Chondrocyte (in vitro differentiated cells): ENCODE measurements around the gene ADGRE1. TPM values are rescaled to one million over a fixed set of nuclear protein-coding genes. Genes with fewer than 3 reads are reported as not detected.

Experiments
- DNase-seq: peaks from one replicate; pipeline ENCODE4 v3.0.0; 2021; ENCODE audit warnings: mixed read lengths, low spot score
- H3K27ac Mint-ChIP-seq: one replicate; pipeline ENCODE4 v1.8.0; 2021; ENCODE audit warnings: mild to moderate bottlenecking, moderate library complexity, mixed read lengths; ENCODE audit not compliant: unreplicated experiment
- H3K27me3 Mint-ChIP-seq: 2 replicates; pipeline ENCODE4 v1.8.0; 2021; ENCODE audit warnings: low read depth, mixed read lengths
- H3K36me3 Mint-ChIP-seq: 2 replicates; pipeline ENCODE4 v1.8.0; 2021; ENCODE audit warnings: low read depth, mixed read lengths
- H3K4me1 Mint-ChIP-seq: 2 replicates; pipeline ENCODE4 v1.8.0; 2021; ENCODE audit warnings: low read depth, mild to moderate bottlenecking, mixed read lengths
- H3K4me3 Mint-ChIP-seq: one replicate; pipeline ENCODE4 v1.8.0; 2021; ENCODE audit warnings: mild to moderate bottlenecking, moderate library complexity, mixed read lengths; ENCODE audit not compliant: unreplicated experiment
- H3K9me3 Mint-ChIP-seq: 2 replicates; pipeline ENCODE4 v1.8.0; 2021; ENCODE audit warnings: low read depth, mixed read lengths
- total RNA-seq: library from RNA; stranded (reverse); gene quantifications from 3 replicates; pipeline ENCODE4 v1.2.1, GENCODE V29; 2021
- TF ChIP-seq, protein P1 (sequence below): fragments of 200-600 bp; sonication (generic); IDR thresholded peaks from 2 replicates; pipeline ENCODE4 v1.5.0; 2021; ENCODE audit warnings: antibody characterized with exemption, mild to moderate bottlenecking, moderate library complexity

Gene ADGRE1
- total RNA-seq, 1 donor from 2014 or later = not detected

DNA sequence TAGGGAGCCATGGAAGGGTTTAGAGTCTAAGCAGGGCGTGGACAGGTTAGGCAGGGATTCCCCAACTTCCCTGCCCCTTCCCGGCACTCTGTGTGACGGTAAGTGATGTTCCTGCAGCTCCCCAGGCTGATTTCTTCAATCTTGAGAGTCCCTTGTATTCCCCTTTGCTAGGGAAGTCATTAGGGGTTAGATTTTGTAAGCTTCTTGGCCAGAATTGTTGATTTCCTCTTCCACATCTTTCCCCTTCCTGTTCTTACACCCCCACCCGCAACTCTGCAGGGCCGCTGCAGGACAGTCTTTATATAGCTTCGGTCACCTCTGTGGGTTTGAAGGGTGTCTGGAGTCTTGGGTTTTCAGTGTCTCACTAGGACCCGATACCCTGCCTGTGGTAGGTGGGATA is 10.6 kb upstream of the ADGRE1 start:
- TF ChIP-seq, protein P1, sequence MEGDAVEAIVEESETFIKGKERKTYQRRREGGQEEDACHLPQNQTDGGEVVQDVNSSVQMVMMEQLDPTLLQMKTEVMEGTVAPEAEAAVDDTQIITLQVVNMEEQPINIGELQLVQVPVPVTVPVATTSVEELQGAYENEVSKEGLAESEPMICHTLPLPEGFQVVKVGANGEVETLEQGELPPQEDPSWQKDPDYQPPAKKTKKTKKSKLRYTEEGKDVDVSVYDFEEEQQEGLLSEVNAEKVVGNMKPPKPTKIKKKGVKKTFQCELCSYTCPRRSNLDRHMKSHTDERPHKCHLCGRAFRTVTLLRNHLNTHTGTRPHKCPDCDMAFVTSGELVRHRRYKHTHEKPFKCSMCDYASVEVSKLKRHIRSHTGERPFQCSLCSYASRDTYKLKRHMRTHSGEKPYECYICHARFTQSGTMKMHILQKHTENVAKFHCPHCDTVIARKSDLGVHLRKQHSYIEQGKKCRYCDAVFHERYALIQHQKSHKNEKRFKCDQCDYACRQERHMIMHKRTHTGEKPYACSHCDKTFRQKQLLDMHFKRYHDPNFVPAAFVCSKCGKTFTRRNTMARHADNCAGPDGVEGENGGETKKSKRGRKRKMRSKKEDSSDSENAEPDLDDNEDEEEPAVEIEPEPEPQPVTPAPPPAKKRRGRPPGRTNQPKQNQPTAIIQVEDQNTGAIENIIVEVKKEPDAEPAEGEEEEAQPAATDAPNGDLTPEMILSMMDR = no peak
- Mint-ChIP-seq H3K9me3 (peaks cover 9% of the 10 kb centered on the region), H3K27ac (no peak overlapping the region), H3K27me3 (peaks cover 17% of the 10 kb centered on the region), H3K36me3 (peaks cover 1% of the 10 kb centered on the region), H3K4me1 (no peaks in the 10 kb centered on the region), H3K4me3 (no peak overlapping the region)
- no peak for DNase-seq

DNA sequence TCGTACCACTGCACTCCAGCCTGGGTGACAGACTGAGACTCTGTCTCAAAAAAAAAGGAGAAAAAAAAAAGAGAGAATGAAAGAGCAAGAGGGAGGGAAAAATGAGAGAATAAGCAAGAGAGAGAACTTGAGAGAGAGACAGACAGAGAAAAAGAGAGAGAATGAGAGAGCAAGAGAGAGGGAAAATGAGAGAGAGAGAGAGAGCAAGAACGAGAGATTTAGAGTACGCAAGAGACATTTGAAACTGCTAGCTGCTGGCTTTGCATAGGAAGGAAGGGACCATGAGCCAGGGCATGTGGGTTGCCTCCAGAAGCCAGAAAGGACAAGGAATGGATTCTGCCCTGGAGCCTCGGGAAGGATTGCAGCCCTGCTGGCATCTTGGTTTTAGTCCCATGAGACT is 9.6 kb upstream of the ADGRE1 start:
- H3K4me1 Mint-ChIP-seq = no peaks in the 10 kb centered on the region
- H3K27ac Mint-ChIP-seq = no peak overlapping the region
- peaks cover 20% of the 10 kb centered on the region for H3K27me3 Mint-ChIP-seq
- peaks cover 4% of the 10 kb centered on the region for H3K9me3 Mint-ChIP-seq
- no peak for DNase-seq
- TF ChIP-seq, protein P1 = no peak
- H3K4me3 Mint-ChIP-seq = no peak overlapping the region
- H3K36me3 Mint-ChIP-seq = peaks cover 1% of the 10 kb centered on the region

DNA sequence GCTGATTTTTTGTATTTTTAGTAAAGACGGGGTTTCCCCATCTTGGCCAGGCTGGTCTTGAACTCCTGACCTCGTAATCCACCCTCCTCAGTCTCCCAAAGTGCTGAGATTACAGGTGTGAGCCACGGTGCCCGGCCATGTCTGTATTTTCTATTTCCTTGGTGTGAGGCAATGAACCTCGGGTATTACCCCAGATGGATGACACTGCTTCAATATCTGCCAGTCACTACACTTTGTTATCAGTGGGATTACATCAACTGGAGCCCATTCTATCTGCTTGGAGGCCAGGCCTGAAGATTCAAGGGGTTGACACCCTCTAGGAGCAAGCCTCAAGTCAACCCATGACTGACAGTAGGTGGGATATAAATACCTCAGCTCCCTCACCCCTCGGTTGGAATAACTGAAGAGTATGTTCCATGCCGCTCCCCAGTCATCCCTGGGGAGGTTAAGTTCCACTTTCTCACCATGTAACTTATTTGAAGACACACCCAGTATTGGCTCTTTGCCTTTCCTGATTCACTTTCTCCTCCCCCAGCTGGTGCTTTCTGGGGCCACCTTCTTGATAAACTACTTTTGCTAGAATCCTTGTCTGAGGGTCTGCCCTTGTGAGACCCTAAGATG is 992 bp upstream of the ADGRE1 start:
- no peak for DNase-seq
- no peak overlapping the region for H3K27ac Mint-ChIP-seq
- H3K9me3 Mint-ChIP-seq = peaks cover 13% of the 10 kb centered on the region
- no peaks in the 10 kb centered on the region for H3K4me1 Mint-ChIP-seq
- peaks cover 6% of the 10 kb centered on the region for H3K27me3 Mint-ChIP-seq
- H3K36me3 Mint-ChIP-seq = peaks cover 3% of the 10 kb centered on the region
- TF ChIP-seq, protein P1 = no peak
- no peak overlapping the region for H3K4me3 Mint-ChIP-seq

DNA sequence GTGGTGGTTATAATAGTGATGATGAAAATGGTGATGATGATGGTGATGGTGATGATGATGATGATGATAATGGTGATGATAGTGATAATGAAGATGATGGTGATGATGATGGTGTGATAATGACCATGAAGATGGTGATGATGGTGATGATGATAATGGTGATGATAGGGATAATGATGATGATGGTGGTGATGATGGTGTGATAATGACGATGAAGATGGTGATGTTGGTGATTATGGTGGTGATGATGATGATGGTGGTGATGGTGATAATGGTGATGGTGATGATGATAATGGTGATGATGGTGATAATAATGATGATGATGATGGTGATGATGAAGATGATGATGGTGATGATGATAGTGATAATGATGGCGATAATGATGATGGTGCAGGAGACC is 1.6 kb downstream of the ADGRE1 start:
- H3K4me1 Mint-ChIP-seq = no peaks in the 10 kb centered on the region
- no peak overlapping the region for H3K4me3 Mint-ChIP-seq
- peaks cover 20% of the 10 kb centered on the region for H3K9me3 Mint-ChIP-seq
- peaks cover 10% of the 10 kb centered on the region for H3K27me3 Mint-ChIP-seq
- no peak overlapping the region for H3K27ac Mint-ChIP-seq
- no peak for DNase-seq
- H3K36me3 Mint-ChIP-seq = peaks cover 3% of the 10 kb centered on the region
- TF ChIP-seq, protein P1 = no peak

DNA sequence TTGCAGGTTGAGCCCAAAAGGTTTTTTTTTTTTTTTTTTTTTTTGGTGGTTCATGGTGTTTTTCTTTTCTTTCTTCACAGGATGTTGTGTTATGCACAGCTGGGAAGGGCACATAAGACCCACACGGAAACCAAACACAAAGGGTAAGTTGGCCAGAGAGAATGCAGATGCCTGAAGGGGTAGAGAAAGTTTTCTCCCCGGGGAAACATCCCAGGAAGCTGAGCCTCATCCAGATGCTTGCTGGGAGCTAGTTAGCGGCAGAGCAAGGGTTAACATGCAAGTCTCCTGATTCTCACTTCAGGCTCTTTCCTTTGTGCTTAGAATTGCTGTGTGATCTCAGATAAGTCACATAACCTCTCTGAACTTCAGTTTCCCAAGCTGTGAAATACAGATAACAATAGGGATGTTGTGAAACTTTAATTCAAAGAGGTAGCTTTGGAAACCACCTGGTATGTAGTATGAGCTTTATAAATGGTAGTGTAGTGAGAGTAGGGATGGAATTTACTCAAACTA is 3.1 kb downstream of the ADGRE1 start:
- Mint-ChIP-seq H3K4me1 (no peaks in the 10 kb centered on the region), H3K27me3 (peaks cover 10% of the 10 kb centered on the region), H3K27ac (no peak overlapping the region), H3K36me3 (peaks cover 3% of the 10 kb centered on the region), H3K9me3 (peaks cover 27% of the 10 kb centered on the region), H3K4me3 (no peak overlapping the region)
- TF ChIP-seq, protein P1 = no peak
- no peak for DNase-seq
